Astrocyte (in vitro differentiated cells and primary cell): ENCODE measurements around the gene ADGRD1. TPM values are rescaled to one million over a fixed set of nuclear protein-coding genes. Genes with fewer than 3 reads are reported as not detected.

Experiments
- DNase-seq: peaks from one replicate; pipeline ENCODE4 v3.0.0-alpha.2; 2010; ENCODE audit warnings: low read depth
- FAIRE-seq: peaks from 2 replicates; lab custom pipeline; 2011; peaks lifted over from hg19 to GRCh38; lab: Jason Lieb, UNC
- H2AFZ ChIP-seq: 2 replicates; pipeline ENCODE4 v1.6.0; 2012; ENCODE audit warnings: low read depth, low read length, inconsistent platforms
- H3K27ac ChIP-seq: 2 replicates; pipeline ENCODE4 v1.5.1; 2011; ENCODE audit warnings: low read depth, low read length, inconsistent platforms
- H3K27me3 ChIP-seq: 2 replicates; pipeline ENCODE4 v1.6.0; 2011; ENCODE audit warnings: low read length, inconsistent platforms; ENCODE audit not compliant: insufficient read depth
- H3K36me3 ChIP-seq: 2 replicates; pipeline ENCODE4 v1.5.1; 2011; ENCODE audit warnings: low read length, inconsistent platforms; ENCODE audit not compliant: insufficient read depth
- H3K4me1 ChIP-seq: 2 replicates; pipeline ENCODE4 v1.5.1; 2011; ENCODE audit warnings: low read length, inconsistent platforms; ENCODE audit not compliant: insufficient read depth
- H3K4me2 ChIP-seq: 2 replicates; pipeline ENCODE4 v1.6.0; 2012; ENCODE audit warnings: low read length, inconsistent platforms
- H3K4me3 ChIP-seq: 2 replicates; pipeline ENCODE4 v1.5.1; 2011; ENCODE audit warnings: low read depth, mild to moderate bottlenecking, low read length, inconsistent platforms; ENCODE audit not compliant: insufficient read depth
- H3K79me2 ChIP-seq: 2 replicates; pipeline ENCODE4 v1.6.0; 2012; ENCODE audit warnings: mild to moderate bottlenecking, low read length, inconsistent platforms; ENCODE audit not compliant: insufficient read depth
- H3K9ac ChIP-seq: 2 replicates; pipeline ENCODE4 v1.6.0; 2012; ENCODE audit warnings: mild to moderate bottlenecking, low read length, inconsistent platforms
- H3K9me3 ChIP-seq: 2 replicates; pipeline ENCODE4 v1.5.1; 2012; ENCODE audit warnings: low read depth, mild to moderate bottlenecking, low read length, inconsistent platforms; ENCODE audit not compliant: insufficient read depth
- H4K20me1 ChIP-seq: 2 replicates; pipeline ENCODE4 v1.6.0; 2012; ENCODE audit warnings: low read length, inconsistent platforms; ENCODE audit not compliant: insufficient read depth
- H3K27ac Mint-ChIP-seq: one replicate; pipeline ENCODE4 v1.8.0; 2021; ENCODE audit warnings: mild to moderate bottlenecking, mixed read lengths; ENCODE audit not compliant: unreplicated experiment
- H3K27me3 Mint-ChIP-seq: one replicate; pipeline ENCODE4 v1.8.0; 2021; ENCODE audit warnings: low read depth, mixed read lengths; ENCODE audit not compliant: unreplicated experiment
- H3K36me3 Mint-ChIP-seq: one replicate; pipeline ENCODE4 v1.8.0; 2021; ENCODE audit warnings: low read depth, mixed read lengths; ENCODE audit not compliant: unreplicated experiment
- H3K4me1 Mint-ChIP-seq: one replicate; pipeline ENCODE4 v1.8.0; 2021; ENCODE audit warnings: low read depth, mixed read lengths; ENCODE audit not compliant: unreplicated experiment
- H3K4me3 Mint-ChIP-seq: one replicate; pipeline ENCODE4 v1.8.0; 2021; ENCODE audit warnings: mild to moderate bottlenecking, moderate library complexity, mixed read lengths; ENCODE audit not compliant: unreplicated experiment
- H3K9me3 Mint-ChIP-seq: one replicate; pipeline ENCODE4 v1.8.0; 2021; ENCODE audit warnings: mild to moderate bottlenecking, mixed read lengths; ENCODE audit not compliant: unreplicated experiment
- EZH2 ChIP-seq: IDR thresholded peaks from 2 replicates; pipeline ENCODE4 v1.6.1; 2012; ENCODE audit warnings: mild to moderate bottlenecking, low read length, inconsistent platforms; ENCODE audit not compliant: insufficient read depth
- total RNA-seq: library from RNA; stranded (reverse); gene quantifications from 2 replicates; pipeline ENCODE4 v1.2.1, GENCODE V29; 2021
- TF ChIP-seq, protein P1 (sequence below): IDR thresholded peaks from 2 replicates; pipeline ENCODE4 v1.5.1; 2011; ENCODE audit warnings: low read depth, mild to moderate bottlenecking, inconsistent platforms, low read length, moderate library complexity; ENCODE audit not compliant: insufficient read depth

The ADGRD1 gene
- total RNA-seq, 1 donor from 2014 or later, result 3.0 TPM

DNA sequence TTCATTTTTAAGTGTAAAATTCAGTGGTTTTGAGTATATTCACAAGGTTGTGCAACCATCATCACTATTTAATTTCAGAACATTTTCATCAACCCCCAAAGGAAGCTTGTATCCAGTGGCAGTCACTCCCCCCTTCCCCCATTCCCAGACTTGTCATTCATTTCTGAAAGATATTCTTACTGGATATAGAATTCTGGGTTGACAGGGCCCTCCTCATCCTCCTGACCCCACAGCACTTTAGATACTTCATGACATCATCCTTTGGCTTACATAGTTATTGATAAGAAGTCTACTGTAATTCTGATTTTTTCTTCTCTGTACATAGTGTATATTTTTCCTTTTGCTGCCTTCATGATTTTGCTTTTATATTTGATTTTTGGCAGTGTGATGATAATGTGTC, 8.8 kb upstream of the ADGRD1 start:
- no peaks in the 10 kb centered on the region for H3K36me3 Mint-ChIP-seq
- no peak for DNase-seq

GRCh38 chr12:130945786-130946492, 7.8 kb upstream of the ADGRD1 start:
- Histone ChIP-seq H3K27me3 (no peaks in the 10 kb centered on the region), H2AFZ (no peak overlapping the region), H3K9ac (no peak overlapping the region), H3K27ac (no peak overlapping the region), H3K9me3 (no peaks in the 10 kb centered on the region), H3K4me1 (no peaks in the 10 kb centered on the region), H3K4me3 (no peak overlapping the region), H3K79me2 (no peaks in the 10 kb centered on the region), H4K20me1 (no peaks in the 10 kb centered on the region), H3K36me3 (no peaks in the 10 kb centered on the region), H3K4me2 (no peak overlapping the region)
- Mint-ChIP-seq H3K4me3 (no peak overlapping the region), H3K4me1 (no peaks in the 10 kb centered on the region), H3K27me3 (peaks cover 5% of the 10 kb centered on the region), H3K36me3 (no peaks in the 10 kb centered on the region), H3K9me3 (peaks cover 7% of the 10 kb centered on the region), H3K27ac (no peak overlapping the region)
- TF ChIP-seq, protein P1, sequence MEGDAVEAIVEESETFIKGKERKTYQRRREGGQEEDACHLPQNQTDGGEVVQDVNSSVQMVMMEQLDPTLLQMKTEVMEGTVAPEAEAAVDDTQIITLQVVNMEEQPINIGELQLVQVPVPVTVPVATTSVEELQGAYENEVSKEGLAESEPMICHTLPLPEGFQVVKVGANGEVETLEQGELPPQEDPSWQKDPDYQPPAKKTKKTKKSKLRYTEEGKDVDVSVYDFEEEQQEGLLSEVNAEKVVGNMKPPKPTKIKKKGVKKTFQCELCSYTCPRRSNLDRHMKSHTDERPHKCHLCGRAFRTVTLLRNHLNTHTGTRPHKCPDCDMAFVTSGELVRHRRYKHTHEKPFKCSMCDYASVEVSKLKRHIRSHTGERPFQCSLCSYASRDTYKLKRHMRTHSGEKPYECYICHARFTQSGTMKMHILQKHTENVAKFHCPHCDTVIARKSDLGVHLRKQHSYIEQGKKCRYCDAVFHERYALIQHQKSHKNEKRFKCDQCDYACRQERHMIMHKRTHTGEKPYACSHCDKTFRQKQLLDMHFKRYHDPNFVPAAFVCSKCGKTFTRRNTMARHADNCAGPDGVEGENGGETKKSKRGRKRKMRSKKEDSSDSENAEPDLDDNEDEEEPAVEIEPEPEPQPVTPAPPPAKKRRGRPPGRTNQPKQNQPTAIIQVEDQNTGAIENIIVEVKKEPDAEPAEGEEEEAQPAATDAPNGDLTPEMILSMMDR, result no peak
- TF ChIP-seq EZH2, result no peak
- FAIRE-seq (no peak), DNase-seq (no peak)

More for the DNA sequence above, 8.8 kb upstream of the ADGRD1 start:
- Histone ChIP-seq H3K4me3 (no peak overlapping the region), H3K4me1 (no peaks in the 10 kb centered on the region), H3K36me3 (no peaks in the 10 kb centered on the region), H3K27ac (no peak overlapping the region), H3K79me2 (no peaks in the 10 kb centered on the region), H3K27me3 (no peaks in the 10 kb centered on the region), H3K4me2 (no peak overlapping the region), H3K9ac (no peak overlapping the region), H3K9me3 (no peaks in the 10 kb centered on the region), H2AFZ (no peak overlapping the region), H4K20me1 (no peaks in the 10 kb centered on the region)
- Mint-ChIP-seq H3K27ac (no peak overlapping the region), H3K27me3 (peaks cover 2% of the 10 kb centered on the region), H3K9me3 (peaks cover 7% of the 10 kb centered on the region), H3K4me3 (no peak overlapping the region), H3K4me1 (no peaks in the 10 kb centered on the region)
- TF ChIP-seq EZH2, result no peak
- TF ChIP-seq, protein P1, result no peak
- FAIRE-seq, result no peak

- Histone ChIP-seq H3K27ac (no peak overlapping the region), H3K9me3 (no peaks in the 10 kb centered on the region), H3K27me3 (no peaks in the 10 kb centered on the region), H3K79me2 (no peaks in the 10 kb centered on the region), H3K4me2 (no peak overlapping the region), H3K4me3 (no peak overlapping the region), H3K36me3 (no peaks in the 10 kb centered on the region), H3K4me1 (no peaks in the 10 kb centered on the region), H3K9ac (no peak overlapping the region), H2AFZ (no peak overlapping the region), H4K20me1 (no peaks in the 10 kb centered on the region)
- Mint-ChIP-seq H3K36me3 (no peaks in the 10 kb centered on the region), H3K27ac (no peak overlapping the region), H3K27me3 (peaks cover 10% of the 10 kb centered on the region), H3K9me3 (peaks cover 5% of the 10 kb centered on the region), H3K4me1 (no peaks in the 10 kb centered on the region), H3K4me3 (no peak overlapping the region)
- DNase-seq, result no peak
- no peak for TF ChIP-seq EZH2
- TF ChIP-seq, protein P1, result no peak
- FAIRE-seq, result no peak
These were observed 6.6 kb upstream of the ADGRD1 start for GRCh38 chr12:130947028-130947613.
